NCI-H748 (cell line): ENCODE measurements around the gene WNT5A.

Experiments used
- DNase-seq: peaks from one replicate; lab custom pipeline; 2025; ENCODE audit not compliant: unreplicated experiment; lab: John Stamatoyannopoulos, UW

WNT5A gene

GRCh38 chr3:55507808-55508207, 20.7 kb upstream of the WNT5A start:
- DNase-seq: no peak

- no peak for DNase-seq
These were observed 18.7 kb upstream of the WNT5A start for GRCh38 chr3:55505776-55506175.

- DNase-seq: peak; percentile 8
These were observed 18.0 kb upstream of the WNT5A start for GRCh38 chr3:55505102-55505501.

- DNase-seq: no peak
These were observed 14.8 kb upstream of the WNT5A start for GRCh38 chr3:55501905-55502304.

GRCh38 chr3:55500555-55501330, 13.6 kb upstream of the WNT5A start:
- DNase-seq: no peak

GRCh38 chr3:55498520-55498919, 11.4 kb upstream of the WNT5A start:
- DNase-seq: no peak

- no peak for DNase-seq
These were observed 10.1 kb upstream of the WNT5A start for GRCh38 chr3:55497250-55497649.

GRCh38 chr3:55494976-55495375, 7.9 kb upstream of the WNT5A start:
- DNase-seq: no peak

- no peak for DNase-seq
These were observed 5.9 kb upstream of the WNT5A start for GRCh38 chr3:55492976-55493375.

- no peak for DNase-seq
These were observed 4.2 kb upstream of the WNT5A start for GRCh38 chr3:55491296-55491816.

- no peak for DNase-seq
These were observed 3.3 kb upstream of the WNT5A start for GRCh38 chr3:55490276-55490913.

GRCh38 chr3:55489798-55490132, 2.7 kb upstream of the WNT5A start:
- DNase-seq: no peak

- DNase-seq: peak; percentile 39
These were observed 1.4 kb upstream of the WNT5A start for GRCh38 chr3:55488398-55489055.

- peak; percentile 86 for DNase-seq
These were observed 505 bp upstream of the WNT5A start for GRCh38 chr3:55487381-55488241.

GRCh38 chr3:55486101-55486856, 827 bp downstream of the WNT5A start:
- peak; percentile 75 for DNase-seq

GRCh38 chr3:55484801-55485791, 2.0 kb downstream of the WNT5A start:
- DNase-seq: peak; percentile 83

GRCh38 chr3:55484191-55484689, 2.9 kb downstream of the WNT5A start:
- DNase-seq: peak; percentile 14

- DNase-seq: no peak
These were observed 3.7 kb downstream of the WNT5A start for GRCh38 chr3:55483196-55484095.
